ENCODE measurements around the gene PHLPP1.

PHLPP1 gene

GRCh38 chr18:62744076-62744968 lies 29.0 kb downstream of the PHLPP1 start:
- DNase-seq (ENCODE audit: low read depth): no peak

DNA sequence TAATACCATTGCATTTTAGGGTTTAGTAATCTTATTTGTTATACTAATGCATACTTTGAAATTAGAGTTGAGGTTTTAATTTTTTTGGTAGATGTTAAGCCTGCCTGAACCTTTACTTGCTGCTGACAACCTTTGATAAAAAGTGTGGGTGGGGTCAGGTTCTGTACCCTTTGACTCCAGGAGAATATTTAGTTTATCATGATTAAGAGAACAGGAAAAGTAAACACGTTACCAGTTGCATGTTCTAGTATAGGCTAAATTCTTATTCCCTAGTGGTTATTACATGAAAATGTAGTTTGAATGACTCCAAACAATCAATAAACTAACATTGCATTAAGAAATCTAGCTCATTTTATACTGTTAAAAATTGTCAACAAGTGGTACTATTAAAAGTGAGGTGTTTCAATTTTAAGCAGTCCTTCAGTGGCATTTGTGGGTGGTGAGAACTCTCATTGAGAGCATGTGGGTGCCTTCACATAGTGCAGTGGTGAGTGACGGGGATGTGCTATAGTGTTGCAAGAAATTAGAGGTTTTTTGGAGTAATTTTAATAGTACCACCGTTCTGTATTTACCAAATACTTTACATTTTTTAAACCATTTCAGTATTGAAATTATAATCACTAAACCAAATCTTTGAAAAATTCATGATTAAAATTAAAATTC lies 29.9 kb downstream of the PHLPP1 start:
- no peak for DNase-seq (ENCODE audit: low read depth)

DNA sequence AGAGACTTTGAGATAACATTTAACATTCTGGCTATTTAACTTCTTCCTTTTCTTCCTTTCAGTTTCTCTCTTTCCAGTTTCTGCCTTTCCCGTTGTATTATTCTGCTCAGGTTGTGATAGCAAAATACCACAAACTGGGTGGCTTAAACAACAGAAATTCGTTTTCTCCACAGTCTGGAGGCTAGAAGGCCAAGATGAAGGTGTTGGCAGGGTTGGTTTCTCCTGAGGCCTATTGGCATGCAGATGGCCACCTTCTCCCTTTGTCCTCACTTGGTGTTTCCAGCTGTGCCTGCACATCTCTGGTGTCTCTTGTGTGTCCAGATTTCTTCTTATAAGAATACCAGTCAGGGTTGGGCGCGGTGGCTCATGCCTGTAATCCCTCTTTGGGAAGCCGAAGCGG lies 34.0 kb downstream of the PHLPP1 start:
- DNase-seq (ENCODE audit: low read depth): no peak

DNA sequence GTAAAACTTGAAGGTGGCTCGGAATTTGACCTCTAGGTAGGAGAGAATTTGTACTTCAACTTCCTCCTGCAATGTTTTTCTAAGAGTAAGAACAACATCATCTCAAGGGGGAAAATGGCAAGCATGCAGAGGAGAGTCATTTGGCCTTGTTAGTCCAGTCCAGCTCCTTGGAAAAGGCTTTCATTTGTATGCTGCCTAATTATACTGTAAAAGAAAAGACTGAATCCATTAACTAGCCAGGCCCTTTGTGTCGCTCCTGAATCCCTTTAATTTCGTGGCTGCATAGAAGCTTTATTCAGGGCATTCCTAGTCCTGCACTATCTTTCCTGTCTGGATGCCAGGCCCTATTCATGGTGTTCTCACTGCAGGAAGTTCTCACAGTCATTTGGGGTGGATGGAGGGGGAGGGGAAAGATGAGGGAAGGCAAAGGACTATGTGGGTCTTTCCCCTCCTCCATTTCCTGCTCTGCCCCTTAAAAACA lies 36.0 kb downstream of the PHLPP1 start:
- DNase-seq (ENCODE audit: low read depth): no peak

DNA sequence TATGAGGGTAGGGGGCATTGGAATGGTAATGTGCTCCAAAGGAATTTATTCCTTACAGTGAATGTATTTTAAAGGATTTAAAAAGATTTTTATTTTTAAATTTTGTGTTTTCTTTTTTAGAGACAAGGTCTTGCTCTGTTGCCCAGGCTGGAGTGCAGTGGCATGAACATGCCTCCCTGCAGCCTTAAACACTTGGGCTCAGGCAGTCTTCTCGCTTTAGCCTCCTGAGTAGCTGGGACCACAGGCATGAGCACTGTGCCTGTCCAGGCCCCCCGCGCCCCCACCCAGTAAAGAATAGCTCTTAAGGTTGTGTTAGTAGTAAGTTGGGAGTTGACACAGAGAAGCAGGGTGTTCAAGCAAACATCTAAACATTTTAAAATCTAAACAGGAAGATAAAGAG lies 36.6 kb downstream of the PHLPP1 start:
- no peak for DNase-seq (ENCODE audit: low read depth)

GRCh38 chr18:62754026-62754425 lies 38.7 kb downstream of the PHLPP1 start:
- no peak for DNase-seq (ENCODE audit: low read depth)

DNA sequence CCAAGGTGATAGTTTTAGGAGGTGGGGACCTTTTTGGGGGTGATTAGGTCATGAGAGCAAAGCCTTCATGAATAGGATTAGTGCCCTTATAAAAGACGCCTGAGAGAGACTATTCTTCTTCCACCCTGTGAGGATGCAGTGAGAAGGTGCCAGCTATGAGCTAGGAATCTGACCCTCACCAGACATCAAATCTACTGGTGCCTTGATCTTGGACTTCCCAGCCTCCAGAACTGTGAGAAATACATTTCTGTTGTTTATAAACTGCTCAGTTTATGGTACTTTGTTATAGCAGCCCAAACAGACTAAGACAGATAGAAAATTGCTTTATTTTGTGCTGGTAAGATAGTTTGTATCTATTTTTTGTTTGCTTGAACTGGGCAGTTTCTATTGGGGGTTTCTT lies 40.1 kb downstream of the PHLPP1 start:
- DNase-seq (ENCODE audit: low read depth): no peak

GRCh38 chr18:62755946-62756345 lies 40.6 kb downstream of the PHLPP1 start:
- no peak for DNase-seq (ENCODE audit: low read depth)

DNA sequence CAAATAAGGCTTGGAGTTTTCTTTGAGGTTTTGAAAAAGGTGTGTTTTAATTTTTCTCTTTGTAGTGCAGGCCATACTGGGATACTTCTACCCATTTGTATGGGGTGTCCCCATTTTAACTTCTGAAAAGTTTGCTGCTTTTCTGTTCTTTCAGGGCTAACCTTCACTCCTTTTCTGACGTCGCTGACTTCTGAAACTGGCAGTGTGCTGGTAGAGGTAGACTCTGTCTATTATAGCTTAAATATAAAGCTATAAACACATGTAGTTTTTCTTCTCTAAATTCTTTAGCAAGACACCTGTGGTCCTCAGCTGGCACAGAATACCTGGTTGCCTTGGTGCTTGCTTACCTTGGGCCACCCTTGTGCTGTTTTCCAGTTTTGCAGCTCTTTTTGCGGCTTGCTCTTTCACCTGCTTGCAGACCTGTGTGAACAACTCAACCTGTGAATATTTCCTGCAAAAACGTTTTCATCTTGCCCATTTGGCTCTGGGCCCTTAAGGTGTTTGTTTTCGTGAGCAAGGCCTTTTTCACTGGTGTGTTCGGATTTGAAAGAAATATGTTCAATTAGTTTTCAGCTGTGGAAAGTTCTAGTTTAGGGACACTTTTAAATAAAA lies 42.2 kb downstream of the PHLPP1 start:
- no peak for DNase-seq (ENCODE audit: low read depth)

GRCh38 chr18:62758591-62758990 lies 43.2 kb downstream of the PHLPP1 start:
- DNase-seq (ENCODE audit: low read depth): no peak

- no peak for DNase-seq (ENCODE audit: low read depth)
Measured at GRCh38 chr18:62759704-62760402, 44.5 kb downstream of the PHLPP1 start.

- DNase-seq (ENCODE audit: low read depth): no peak
Measured at GRCh38 chr18:62760403-62760734, 45.0 kb downstream of the PHLPP1 start.

DNA sequence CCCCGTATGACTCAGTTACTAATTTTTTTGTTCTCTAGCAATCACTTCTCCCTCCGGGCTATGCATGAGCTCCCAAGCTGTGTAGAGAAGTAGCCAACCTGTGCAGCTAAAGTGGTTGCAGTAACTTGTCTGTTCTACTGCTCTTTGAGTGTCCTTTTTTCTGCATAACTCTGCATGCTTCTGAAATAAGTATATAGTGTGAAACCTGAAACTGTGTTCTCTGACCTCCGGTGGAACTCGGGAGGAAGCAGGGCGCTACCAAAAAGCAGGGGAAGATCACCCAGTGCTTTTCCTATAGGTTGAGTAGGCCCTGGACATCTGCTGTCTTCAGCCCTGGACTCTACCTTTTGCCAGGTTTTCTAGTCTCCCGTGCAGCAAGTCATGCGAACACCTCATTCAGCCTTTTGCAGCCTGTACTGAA lies 47.8 kb downstream of the PHLPP1 start:
- no peak for DNase-seq (ENCODE audit: low read depth)

DNA sequence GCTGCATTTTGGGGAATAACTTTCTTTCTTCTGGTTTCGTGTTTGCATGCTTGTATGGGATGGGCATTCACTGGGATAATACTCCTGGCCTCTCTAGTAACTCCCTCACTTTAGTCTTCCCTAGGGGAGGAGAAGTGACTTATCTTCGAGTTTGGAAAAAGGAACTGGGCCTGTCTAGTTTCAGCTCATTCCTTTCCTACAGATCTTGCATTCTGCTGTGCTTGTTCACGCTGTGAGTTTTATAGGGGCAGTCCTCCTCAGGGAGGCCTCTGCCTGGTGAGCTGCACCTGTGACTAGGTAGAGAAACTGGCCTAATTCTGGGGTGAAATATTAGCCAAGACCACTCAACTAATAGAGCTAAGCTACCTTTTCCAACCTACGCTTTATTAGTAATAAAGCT lies 50.9 kb downstream of the PHLPP1 start:
- DNase-seq (ENCODE audit: low read depth): no peak

DNA sequence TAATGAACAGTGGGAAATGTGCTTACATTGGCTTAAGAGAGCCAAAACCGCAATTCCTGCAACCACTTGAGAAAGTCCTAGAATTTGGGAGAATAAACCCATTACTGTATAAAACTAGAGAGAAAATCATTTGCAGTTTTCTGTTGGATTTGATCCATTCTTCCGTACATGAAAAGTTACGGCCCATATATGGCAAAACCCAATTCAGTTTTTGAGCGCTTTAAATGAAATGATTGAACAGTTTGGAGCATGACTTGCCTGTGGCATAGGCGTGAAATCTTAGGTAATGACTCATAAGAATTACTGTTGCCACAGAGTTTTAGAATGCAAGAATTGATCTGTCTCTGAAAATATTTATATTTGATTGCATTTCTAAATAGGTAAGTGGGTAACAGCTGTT lies 52.0 kb downstream of the PHLPP1 start:
- DNase-seq (ENCODE audit: low read depth): no peak

DNA sequence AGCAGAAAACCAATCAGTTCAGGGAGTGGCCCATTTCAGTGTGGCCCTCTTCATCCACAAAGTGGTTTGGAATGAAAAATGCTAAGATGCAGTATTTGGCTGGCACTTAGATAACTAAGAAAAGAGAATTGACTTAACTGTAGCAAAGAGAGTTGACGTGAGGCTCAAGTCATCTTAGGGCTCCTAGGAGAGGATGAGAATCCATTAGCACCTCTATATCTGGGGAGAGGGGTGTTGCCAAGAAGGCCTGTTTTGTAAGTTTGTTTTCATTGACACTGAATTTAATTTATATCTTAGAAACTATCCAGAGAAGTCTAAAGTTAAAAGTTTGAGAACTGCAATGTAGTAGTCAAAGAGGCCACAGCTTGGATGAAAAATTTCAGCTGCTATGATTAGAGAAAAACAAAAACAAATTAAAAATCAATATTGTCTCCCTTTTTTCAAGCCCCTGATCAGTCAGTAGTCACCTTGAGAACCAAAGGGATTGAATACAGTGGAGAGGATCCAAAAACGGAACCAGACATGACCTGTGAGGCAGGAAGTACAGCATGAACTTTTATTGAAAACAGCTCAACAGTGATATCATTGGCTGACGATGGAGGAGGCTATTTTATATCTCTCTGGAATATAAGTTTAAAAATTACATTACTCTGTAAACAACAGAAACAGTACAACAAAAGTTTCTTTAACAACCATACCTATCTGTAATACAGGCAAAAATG lies 52.7 kb downstream of the PHLPP1 start:
- DNase-seq (ENCODE audit: low read depth): no peak

DNA sequence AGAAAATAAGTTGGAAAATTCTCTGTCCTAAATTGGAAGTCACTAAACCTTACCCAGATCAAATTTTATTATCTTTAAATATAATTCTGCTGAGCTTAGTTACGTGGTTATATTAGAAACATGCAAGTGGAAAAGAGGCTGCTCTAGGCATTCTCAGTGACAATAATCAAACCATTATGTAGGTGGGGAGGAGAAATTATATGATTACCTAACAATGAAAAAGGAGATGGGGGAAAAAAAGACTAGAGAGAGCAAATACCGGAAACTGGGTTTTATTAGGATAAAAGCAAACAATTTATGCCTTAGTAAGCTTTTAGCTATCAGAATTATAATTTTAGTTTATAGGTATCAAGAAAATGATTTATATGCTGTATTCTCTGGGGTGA lies 53.2 kb downstream of the PHLPP1 start:
- no peak for DNase-seq (ENCODE audit: low read depth)

- no peak for DNase-seq (ENCODE audit: low read depth)
Measured at GRCh38 chr18:62769216-62769615, 53.9 kb downstream of the PHLPP1 start.

GRCh38 chr18:62771494-62772270 lies 56.3 kb downstream of the PHLPP1 start:
- DNase-seq (ENCODE audit: low read depth): no peak

- DNase-seq (ENCODE audit: low read depth): no peak
Measured at GRCh38 chr18:62772860-62773584, 57.7 kb downstream of the PHLPP1 start.

Measured in CMK (cell line).